ENCODE results near the gene ZNF385B.

The ZNF385B gene

DNA sequence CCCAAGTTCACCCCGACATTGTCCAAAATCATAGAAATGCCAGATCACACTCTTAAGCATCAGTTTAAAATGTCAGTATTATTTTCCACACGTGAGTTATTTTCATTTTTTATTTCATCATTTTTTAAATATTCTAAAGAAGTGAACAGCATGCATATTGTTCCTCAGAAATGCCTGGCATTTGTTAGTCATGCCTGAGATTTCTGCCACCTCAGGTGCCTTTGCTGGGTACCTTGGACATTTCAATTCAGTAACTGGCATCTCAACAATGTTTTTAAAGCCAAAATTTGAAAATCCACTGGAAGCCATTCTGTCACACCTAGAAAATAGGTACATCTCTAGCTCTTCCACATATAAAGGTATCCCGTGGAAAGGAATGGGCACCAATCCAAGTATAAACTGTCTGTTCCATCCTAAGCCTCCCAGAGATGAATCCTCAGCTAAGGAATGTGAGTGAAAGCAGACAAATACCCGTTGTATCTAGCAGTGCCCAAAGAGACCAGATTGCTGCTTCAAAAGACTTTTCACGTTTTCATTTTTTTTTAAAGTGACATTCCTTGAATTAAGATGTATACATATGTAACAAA lies 159.8 kb downstream of the ZNF385B start:
- TF ChIP-seq, protein P1, sequence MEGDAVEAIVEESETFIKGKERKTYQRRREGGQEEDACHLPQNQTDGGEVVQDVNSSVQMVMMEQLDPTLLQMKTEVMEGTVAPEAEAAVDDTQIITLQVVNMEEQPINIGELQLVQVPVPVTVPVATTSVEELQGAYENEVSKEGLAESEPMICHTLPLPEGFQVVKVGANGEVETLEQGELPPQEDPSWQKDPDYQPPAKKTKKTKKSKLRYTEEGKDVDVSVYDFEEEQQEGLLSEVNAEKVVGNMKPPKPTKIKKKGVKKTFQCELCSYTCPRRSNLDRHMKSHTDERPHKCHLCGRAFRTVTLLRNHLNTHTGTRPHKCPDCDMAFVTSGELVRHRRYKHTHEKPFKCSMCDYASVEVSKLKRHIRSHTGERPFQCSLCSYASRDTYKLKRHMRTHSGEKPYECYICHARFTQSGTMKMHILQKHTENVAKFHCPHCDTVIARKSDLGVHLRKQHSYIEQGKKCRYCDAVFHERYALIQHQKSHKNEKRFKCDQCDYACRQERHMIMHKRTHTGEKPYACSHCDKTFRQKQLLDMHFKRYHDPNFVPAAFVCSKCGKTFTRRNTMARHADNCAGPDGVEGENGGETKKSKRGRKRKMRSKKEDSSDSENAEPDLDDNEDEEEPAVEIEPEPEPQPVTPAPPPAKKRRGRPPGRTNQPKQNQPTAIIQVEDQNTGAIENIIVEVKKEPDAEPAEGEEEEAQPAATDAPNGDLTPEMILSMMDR (IDR thresholded peaks at IDR 0.05; ENCODE audit: insufficient read depth, low read depth, low read length, missing control alignments): no peak
- no peak overlapping the region for H3K4me3 ChIP-seq (ENCODE audit: low read length)
- peak; percentile 15 for DNase-seq (ENCODE audit: low read depth)

DNA sequence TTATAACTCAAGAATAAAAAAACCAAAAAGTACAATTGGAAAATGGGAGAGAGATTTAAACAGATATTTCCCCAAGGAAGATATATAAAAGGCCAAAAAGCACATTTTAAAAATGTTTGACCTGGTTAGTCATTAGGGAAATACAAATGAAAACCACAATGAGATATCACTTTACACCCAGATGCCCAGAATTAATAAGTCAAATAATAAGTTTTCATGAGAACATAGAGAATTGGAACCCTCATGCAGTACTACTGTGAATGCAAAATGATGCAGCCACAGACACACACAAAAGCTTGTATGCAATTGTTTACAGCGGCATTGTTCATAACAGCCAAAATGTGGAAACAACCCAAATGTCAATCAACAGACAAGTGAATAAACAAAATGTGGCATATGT lies 165.9 kb downstream of the ZNF385B start:
- TF ChIP-seq, protein P1 (IDR thresholded peaks at IDR 0.05; ENCODE audit: insufficient read depth, low read depth, low read length, missing control alignments): no peak
- no peak for DNase-seq (ENCODE audit: low read depth)
- no peak overlapping the region for H3K4me3 ChIP-seq (ENCODE audit: low read length)

DNA sequence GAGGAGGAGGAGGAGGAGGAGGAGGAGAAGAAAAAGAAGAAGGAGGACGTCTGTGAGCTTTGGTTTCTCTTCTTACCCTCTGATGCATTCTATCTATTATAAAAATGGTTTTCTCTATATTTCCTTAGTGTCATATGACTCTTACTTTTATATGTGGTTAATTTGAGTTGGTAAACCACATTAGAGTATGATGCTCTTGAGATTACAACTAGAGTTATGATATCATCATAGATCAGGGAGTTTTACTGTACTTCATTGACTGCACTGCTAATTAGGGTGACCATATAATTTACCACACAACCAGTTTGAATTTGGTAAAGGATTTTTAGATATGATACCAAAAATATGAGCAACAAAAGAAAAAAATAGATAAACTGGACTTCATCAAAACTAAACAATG lies 166.4 kb downstream of the ZNF385B start:
- no peak overlapping the region for H3K4me3 ChIP-seq (ENCODE audit: low read length)
- TF ChIP-seq, protein P1 (IDR thresholded peaks at IDR 0.05; ENCODE audit: insufficient read depth, low read depth, low read length, missing control alignments): no peak
- no peak for DNase-seq (ENCODE audit: low read depth)

DNA sequence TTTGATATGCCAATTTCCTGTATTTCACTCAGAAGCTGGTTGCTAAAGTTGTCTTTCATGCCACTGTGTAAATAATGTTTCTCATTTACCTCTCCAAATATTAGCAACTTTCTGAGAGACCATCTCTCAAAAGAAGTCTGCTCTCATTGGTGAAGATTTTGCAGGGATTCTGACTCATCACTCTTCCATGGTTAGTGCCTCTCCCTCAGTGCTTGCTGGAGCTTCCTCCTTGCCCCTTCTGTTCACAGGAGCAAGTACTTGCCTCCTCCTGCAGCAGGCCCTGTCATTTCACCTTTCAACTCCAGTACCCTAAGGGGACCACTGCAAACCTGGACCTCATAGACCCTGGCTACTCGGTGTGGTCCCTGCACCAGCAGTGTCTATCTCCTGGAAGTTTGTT lies 168.8 kb downstream of the ZNF385B start:
- TF ChIP-seq, protein P1 (IDR thresholded peaks at IDR 0.05; ENCODE audit: insufficient read depth, low read depth, low read length, missing control alignments): no peak
- DNase-seq (ENCODE audit: low read depth): no peak

DNA sequence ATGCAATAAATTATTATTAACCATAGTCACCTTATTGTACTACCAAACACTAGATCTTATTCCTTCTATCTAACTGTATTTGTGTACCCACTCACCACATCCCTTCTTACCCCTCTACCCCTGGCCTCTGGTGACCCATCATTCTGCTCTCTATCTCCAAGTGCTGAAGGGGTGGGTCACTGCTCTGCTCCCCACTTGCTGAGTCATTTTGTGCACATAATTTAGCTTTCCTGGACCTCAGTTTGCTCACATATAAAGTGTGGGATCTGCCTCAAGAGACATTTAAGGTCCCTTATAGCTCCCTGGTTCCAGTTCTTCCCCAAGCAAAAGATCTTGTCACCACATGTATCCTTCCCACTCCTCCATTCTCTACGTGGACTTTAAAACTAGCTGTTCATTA lies 169.4 kb downstream of the ZNF385B start:
- DNase-seq (ENCODE audit: low read depth): no peak
- TF ChIP-seq, protein P1 (IDR thresholded peaks at IDR 0.05; ENCODE audit: insufficient read depth, low read depth, low read length, missing control alignments): no peak

More for the DNA sequence above, 168.8 kb downstream of the ZNF385B start:
- H3K4me3 ChIP-seq (ENCODE audit: low read length): no peak overlapping the region

DNA sequence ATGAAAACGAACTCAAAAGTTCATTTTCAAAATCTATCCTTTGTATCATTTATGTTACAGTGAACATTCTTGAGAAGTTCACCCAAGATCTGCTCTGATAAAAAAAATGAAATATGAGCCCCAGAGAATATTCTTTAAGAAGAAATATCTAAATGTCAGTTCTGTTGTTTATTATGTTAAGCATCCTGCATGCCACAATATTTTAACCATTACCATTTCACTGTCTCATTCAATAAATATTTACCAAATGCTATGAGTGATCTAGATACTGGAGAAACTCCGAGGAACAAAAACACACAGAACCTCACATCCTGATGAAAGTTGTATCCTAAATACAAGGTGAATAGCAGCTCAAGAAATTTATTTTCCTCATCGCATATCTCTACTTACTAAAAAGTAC lies 170.2 kb downstream of the ZNF385B start:
- no peak for DNase-seq (ENCODE audit: low read depth)
- TF ChIP-seq, protein P1 (IDR thresholded peaks at IDR 0.05; ENCODE audit: insufficient read depth, low read depth, low read length, missing control alignments): no peak
- no peak overlapping the region for H3K4me3 ChIP-seq (ENCODE audit: low read length)

More for the DNA sequence above, 169.4 kb downstream of the ZNF385B start:
- no peak overlapping the region for H3K4me3 ChIP-seq (ENCODE audit: low read length)

DNA sequence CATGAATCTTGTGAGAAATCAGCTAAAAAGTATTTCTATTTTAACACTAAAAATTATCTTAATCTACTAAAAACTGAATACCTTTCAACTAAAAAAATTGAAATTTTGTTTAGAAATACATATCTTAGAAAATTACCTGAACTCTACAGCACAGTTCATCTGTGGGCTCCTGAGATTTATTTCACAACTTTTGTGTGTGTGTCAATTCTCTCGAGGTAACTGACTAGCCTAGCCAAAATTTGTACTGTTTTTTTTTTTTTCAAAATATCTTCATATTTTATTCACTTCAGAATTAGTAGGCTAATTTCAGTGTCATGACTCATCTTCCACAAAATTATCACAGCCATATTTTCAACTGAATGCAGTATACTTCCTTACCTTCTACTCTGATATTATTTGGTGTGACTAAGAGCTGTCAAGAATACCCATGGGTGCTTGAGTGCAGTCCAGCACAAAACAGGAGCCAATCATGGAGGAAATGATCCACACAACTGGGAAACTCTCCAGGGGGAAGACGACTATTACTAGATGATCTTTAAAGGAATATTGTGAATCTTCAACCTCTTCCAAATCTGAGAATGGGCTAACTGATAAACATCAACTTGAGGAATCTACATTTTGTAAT lies 174.6 kb downstream of the ZNF385B start:
- no peak for DNase-seq (ENCODE audit: low read depth)
- TF ChIP-seq, protein P1 (IDR thresholded peaks at IDR 0.05; ENCODE audit: insufficient read depth, low read depth, low read length, missing control alignments): no peak
- no peak overlapping the region for H3K4me3 ChIP-seq (ENCODE audit: low read length)
